Activated naive CD8-positive, alpha-beta T cell treated with anti-CD3 and anti-CD28 coated beads for 36 hours (primary cell): ENCODE data around the gene DEUP1. TPM values are rescaled to one million over a fixed set of nuclear protein-coding genes. Genes with fewer than 3 reads are reported as not detected.

Experiments used
- DNase-seq: peaks from one replicate; pipeline ENCODE4 v3.0.0; 2021
- H3K27ac Mint-ChIP-seq: one replicate; pipeline ENCODE4 v1.8.0; 2022; ENCODE audit warnings: mild to moderate bottlenecking, moderate library complexity, mixed read lengths
- H3K27me3 Mint-ChIP-seq: one replicate; pipeline ENCODE4 v1.8.0; 2022; ENCODE audit warnings: mild to moderate bottlenecking, mixed read lengths
- H3K36me3 Mint-ChIP-seq: one replicate; pipeline ENCODE4 v1.8.0; 2021; ENCODE audit warnings: mild to moderate bottlenecking, mixed read lengths
- H3K4me1 Mint-ChIP-seq: one replicate; pipeline ENCODE4 v1.8.0; 2021; ENCODE audit warnings: mixed read lengths
- H3K4me3 Mint-ChIP-seq: one replicate; pipeline ENCODE4 v1.8.0; 2022; ENCODE audit warnings: mild to moderate bottlenecking, moderate library complexity, mixed read lengths
- H3K9me3 Mint-ChIP-seq: one replicate; pipeline ENCODE4 v1.8.0; 2022; ENCODE audit warnings: mixed read lengths
- total RNA-seq, 2 experiments: library from RNA; stranded (reverse); gene quantifications; one replicate each; pipeline ENCODE4 v1.2.3, GENCODE V29; 2021

The DEUP1 gene
- total RNA-seq, 2 experiments from 2014 or later = not detected

DNA sequence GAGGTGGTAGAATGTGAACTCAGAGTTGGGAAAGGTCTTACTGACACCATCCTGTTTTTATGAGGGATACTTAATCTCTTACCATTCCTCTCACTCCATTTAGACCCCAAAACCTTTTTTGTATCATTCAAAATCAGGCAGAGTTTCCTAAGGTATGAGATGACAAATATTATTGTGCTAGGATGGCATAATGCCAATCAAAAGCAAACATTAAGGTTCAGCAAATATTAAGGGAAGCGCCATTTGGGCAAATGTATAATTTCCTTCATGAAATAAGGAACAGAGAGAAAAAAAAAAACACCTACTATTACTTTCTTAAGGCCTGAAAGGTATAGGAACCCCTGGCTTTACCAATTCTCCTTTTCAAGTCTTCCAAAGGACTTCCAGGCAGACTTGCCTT lies 150.2 kb downstream of the DEUP1 start:
- H3K9me3 Mint-ChIP-seq = no peaks in the 10 kb centered on the region
- H3K36me3 Mint-ChIP-seq = no peaks in the 10 kb centered on the region
- no peaks in the 10 kb centered on the region for H3K27me3 Mint-ChIP-seq
- no peaks in the 10 kb centered on the region for H3K4me1 Mint-ChIP-seq
- DNase-seq = no peak
- H3K4me3 Mint-ChIP-seq = no peak overlapping the region
- no peak overlapping the region for H3K27ac Mint-ChIP-seq

DNA sequence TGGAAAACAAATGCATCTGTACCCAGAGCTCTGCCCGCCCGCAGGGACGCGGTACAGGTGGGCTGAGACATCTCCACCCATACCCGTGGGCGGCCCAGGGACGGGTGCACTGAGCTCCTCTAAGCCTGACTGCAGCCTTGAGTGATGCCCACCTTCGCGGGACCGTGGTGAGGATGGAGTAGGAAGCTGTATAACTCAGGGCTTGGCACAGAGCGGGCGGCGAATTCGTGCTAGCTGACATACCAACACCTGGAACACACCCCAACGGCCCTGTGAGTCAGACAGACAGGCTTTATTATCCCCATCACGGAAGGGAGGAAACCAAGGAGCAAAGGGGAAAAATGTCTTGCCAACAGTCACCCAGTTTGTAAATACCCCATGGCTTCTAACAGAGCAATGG lies 150.7 kb downstream of the DEUP1 start:
- Mint-ChIP-seq H3K36me3 (no peaks in the 10 kb centered on the region), H3K4me3 (no peak overlapping the region), H3K4me1 (no peaks in the 10 kb centered on the region), H3K27me3 (no peaks in the 10 kb centered on the region), H3K9me3 (no peaks in the 10 kb centered on the region), H3K27ac (no peak overlapping the region)
- no peak for DNase-seq

DNA sequence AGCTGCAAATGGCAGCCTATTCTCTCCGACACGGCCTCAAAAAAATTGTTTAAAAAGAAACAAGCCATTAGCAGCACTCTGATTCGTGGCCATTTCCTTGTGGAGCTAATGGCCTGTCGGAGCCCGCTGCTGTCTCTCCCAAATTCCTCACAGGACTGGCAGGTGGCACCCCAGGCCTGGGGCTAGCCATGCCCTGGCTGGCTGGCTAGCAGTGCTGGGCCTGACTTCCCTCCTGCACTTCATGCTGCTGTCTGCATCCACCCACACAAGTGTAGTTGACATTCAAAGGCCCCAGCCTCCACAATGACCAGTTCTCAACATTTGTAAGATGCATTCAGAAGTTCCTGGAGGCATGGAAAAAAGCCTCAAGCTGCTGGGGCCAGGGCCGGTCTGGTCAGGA lies 151.2 kb downstream of the DEUP1 start:
- no peak for DNase-seq
- Mint-ChIP-seq H3K9me3 (no peaks in the 10 kb centered on the region), H3K27ac (no peak overlapping the region), H3K36me3 (no peaks in the 10 kb centered on the region), H3K4me1 (no peaks in the 10 kb centered on the region), H3K27me3 (no peaks in the 10 kb centered on the region), H3K4me3 (no peak overlapping the region)

DNA sequence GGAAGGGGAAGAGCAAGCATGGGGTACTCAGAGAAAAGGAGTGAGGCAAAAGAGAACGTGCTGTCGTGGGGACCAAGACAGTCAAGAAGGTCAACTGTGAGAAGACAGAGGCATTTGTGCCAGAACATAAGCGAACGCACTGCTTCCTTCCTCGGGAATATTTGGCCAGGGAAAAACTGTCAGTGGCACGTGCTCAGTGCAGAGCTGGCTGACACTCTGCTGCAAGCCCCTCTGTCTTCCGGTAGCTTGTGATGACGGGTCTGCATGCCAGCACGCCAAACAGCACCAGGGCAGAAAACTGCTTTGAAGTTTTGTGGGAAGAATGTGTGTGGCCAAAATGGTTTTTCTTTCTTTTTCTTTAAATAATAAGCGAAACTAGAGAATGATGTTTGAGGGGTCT lies 152.0 kb downstream of the DEUP1 start:
- H3K27ac Mint-ChIP-seq = no peak overlapping the region
- H3K27me3 Mint-ChIP-seq = no peaks in the 10 kb centered on the region
- H3K36me3 Mint-ChIP-seq = no peaks in the 10 kb centered on the region
- no peak for DNase-seq
- no peak overlapping the region for H3K4me3 Mint-ChIP-seq
- no peaks in the 10 kb centered on the region for H3K4me1 Mint-ChIP-seq
- no peaks in the 10 kb centered on the region for H3K9me3 Mint-ChIP-seq

DNA sequence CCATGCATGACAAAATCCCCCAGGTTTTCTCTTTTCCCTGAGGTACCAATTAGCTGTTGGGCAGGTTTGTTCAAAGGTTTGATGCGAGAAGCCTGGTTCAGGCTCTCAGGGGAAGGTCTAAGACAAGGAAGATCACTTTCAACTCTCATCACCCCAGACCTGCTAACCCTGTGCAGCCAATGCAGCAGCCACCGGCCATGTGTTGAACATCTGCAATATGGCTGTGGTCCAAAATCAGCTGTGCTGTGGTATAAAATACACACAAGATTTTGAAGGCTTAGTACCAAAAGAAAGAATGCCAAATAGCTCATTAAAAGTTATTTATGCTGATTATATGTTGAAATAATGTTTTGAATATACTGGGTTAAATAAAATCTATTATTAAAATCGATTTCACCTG lies 154.2 kb downstream of the DEUP1 start:
- no peak for DNase-seq
- Mint-ChIP-seq H3K36me3 (no peaks in the 10 kb centered on the region), H3K9me3 (no peaks in the 10 kb centered on the region), H3K27me3 (no peaks in the 10 kb centered on the region), H3K4me1 (no peaks in the 10 kb centered on the region), H3K4me3 (no peak overlapping the region), H3K27ac (no peak overlapping the region)

DNA sequence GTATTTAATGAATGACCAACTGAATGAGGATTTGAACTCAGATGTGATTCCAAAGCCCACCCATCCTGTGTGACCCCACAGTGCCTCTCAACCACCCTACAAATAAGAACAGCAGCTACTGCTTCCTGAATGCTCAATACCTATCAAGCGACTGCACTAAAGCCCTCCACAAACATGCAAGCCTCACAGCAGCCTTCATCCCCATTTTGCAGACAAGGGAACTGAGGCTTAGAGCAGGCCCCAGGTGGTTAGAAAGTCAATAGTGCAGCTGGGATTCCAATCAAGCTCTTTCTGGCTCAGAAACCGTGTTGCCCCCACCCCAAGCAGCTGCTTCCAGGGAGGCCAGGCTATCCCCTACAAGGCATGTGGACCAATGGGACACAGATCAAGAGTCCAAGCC lies 155.4 kb downstream of the DEUP1 start:
- H3K4me3 Mint-ChIP-seq = no peak overlapping the region
- no peaks in the 10 kb centered on the region for H3K36me3 Mint-ChIP-seq
- H3K4me1 Mint-ChIP-seq = no peaks in the 10 kb centered on the region
- H3K9me3 Mint-ChIP-seq = no peaks in the 10 kb centered on the region
- no peak overlapping the region for H3K27ac Mint-ChIP-seq
- H3K27me3 Mint-ChIP-seq = no peaks in the 10 kb centered on the region
- no peak for DNase-seq

DNA sequence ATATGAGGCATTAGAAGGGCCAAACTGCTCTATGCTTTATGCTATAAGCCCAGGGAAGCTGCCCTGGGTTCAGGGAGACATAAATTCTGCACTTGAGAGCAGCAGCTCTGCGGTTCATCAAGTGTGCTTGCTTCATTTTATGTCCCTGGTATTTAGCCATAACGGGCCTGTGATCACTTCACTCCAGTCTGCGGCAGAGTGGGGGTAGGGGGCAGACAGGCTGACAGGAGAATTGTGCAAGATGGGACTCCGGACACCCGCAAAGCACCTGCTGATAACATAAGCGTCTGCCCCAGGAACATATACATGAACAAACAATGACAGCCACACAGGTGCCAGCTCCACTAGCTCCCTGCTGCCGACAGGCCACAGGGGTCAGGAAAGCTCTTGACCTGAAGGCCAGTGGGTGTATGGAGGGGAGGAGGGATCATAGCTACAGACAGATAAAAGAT lies 156.5 kb downstream of the DEUP1 start:
- DNase-seq = no peak
- Mint-ChIP-seq H3K4me3 (no peak overlapping the region), H3K27me3 (no peaks in the 10 kb centered on the region), H3K4me1 (no peaks in the 10 kb centered on the region), H3K36me3 (no peaks in the 10 kb centered on the region), H3K9me3 (no peaks in the 10 kb centered on the region), H3K27ac (no peak overlapping the region)

Other genes with a start within 250 kb of the DEUP1 start
- gene SLC36A4, start 132.8 kb upstream of the DEUP1 start, total RNA-seq = 10 to 100 TPM; 15.2 to 15.3 TPM
- gene SMCO4, start 212.6 kb downstream of the DEUP1 start, total RNA-seq = 1 to 10 TPM; 6.1 to 6.8 TPM